A549 (cell line): ENCODE data around the gene HLA-DMA. TPM values are rescaled to one million over a fixed set of nuclear protein-coding genes. Genes with fewer than 3 reads are reported as not detected.
A peak's percentile ranks its signal among the peaks of the same experiment; 100 is the strongest.

ENCODE experiments used
- ATAC-seq, 2 experiments: fragments of 200-7000 bp in 1 of 2; fragments of >200 bp in 1 of 2; cut with Nextera tagmentation in 1 of 2; cut with Tn5 transposase in 1 of 2; 3 replicates each; pipeline versions ENCODE4 v1.8.0 to v1.9.1; 2018 to 2020; ENCODE audit warnings: mild to moderate bottlenecking in 1 of 2, moderate library complexity in 1 of 2
- CTCF ChIA-PET: fragments of 300-600 bp; sonication (Branson Sonifier 250); formaldehyde crosslinking; extraction: SDS; loops from one replicate; lab custom pipeline; 2021; ENCODE audit warnings: antibody characterized with exemption, inconsistent platforms; lab: Yijun Ruan, JAX
- POLR2A ChIA-PET: fragments of 350-600 bp; formaldehyde crosslinking; extraction: SDS; loops from one replicate; lab custom pipeline; 2021; ENCODE audit warnings: antibody characterized with exemption, inconsistent platforms; lab: Yijun Ruan, JAX
- DNase-seq, 2 experiments: peaks; one replicate each; pipeline versions ENCODE4 v3.0.0 to v3.0.0-alpha.2; 2011 to 2016; ENCODE audit warnings: low read depth in 1 of 2, low spot score in 1 of 2
- FAIRE-seq: peaks from 2 replicates; lab custom pipeline; 2011; peaks lifted over from hg19 to GRCh38; lab: Jason Lieb, UNC
- H3K27ac ChIP-seq, 2 experiments: fragments of >200 bp; sonication (Bioruptor Twin); formaldehyde crosslinking; 3 replicates each; pipeline ENCODE4 v1.5.1; 2016 to 2017
- H3K4me1 ChIP-seq: fragments of >200 bp; sonication (Bioruptor Twin); formaldehyde crosslinking; 3 replicates; pipeline ENCODE4 v1.6.1; 2016
- H3K4me2 ChIP-seq: fragments of >200 bp; sonication (Bioruptor Twin); formaldehyde crosslinking; 3 replicates; pipeline ENCODE4 v1.6.1; 2016
- H3K4me3 ChIP-seq: fragments of >200 bp; sonication (Bioruptor Twin); formaldehyde crosslinking; 3 replicates; pipeline ENCODE4 v1.5.1; 2016
- H3K9me3 ChIP-seq: fragments of >200 bp; sonication (Bioruptor Twin); formaldehyde crosslinking; 3 replicates; pipeline ENCODE4 v1.6.1; 2016
- BHLHE40 ChIP-seq: IDR thresholded peaks from 2 replicates; pipeline ENCODE4 v1.6.1; 2012; ENCODE audit warnings: low read depth, low read length, inconsistent platforms
- CBX2 ChIP-seq: fragments of 200-600 bp; sonication (generic); IDR thresholded peaks from 2 replicates; pipeline ENCODE4 v1.6.1; 2016; ENCODE audit warnings: low read depth, mild to moderate bottlenecking, borderline replicate concordance
- CHD2 ChIP-seq: fragments of 150-350 bp; IDR thresholded peaks from 2 replicates; pipeline ENCODE4 v1.6.1; 2014; ENCODE audit warnings: low read length; ENCODE audit not compliant: partially characterized antibody
- EHMT2 ChIP-seq: fragments of 200-600 bp; sonication (generic); IDR thresholded peaks from 2 replicates; pipeline ENCODE4 v1.6.1; 2016; ENCODE audit warnings: antibody characterized with exemption, low read depth, mild to moderate bottlenecking, moderate library complexity
- EP300 ChIP-seq, 2 experiments: fragments of >200 bp; sonication (Bioruptor Twin); formaldehyde crosslinking; IDR thresholded peaks; 2 replicates in 1 of 2; 3 replicates in 1 of 2; pipeline ENCODE4 v1.6.1; 2016 to 2017
- ESRRA ChIP-seq: fragments of 150-350 bp; IDR thresholded peaks from 2 replicates; pipeline ENCODE4 v1.6.1; 2014; ENCODE audit warnings: mild to moderate bottlenecking, low read length, borderline replicate concordance
- FOSL2 ChIP-seq, 2 experiments: fragments of 450-650 bp in 1 of 2; fragments of >200 bp in 1 of 2; sonication (Bioruptor Twin) in 1 of 2; formaldehyde crosslinking; IDR thresholded peaks; 2 replicates each; pipeline versions ENCODE4 v1.5.0 to v1.6.1; 2016 to 2020; ENCODE audit warnings: mild to moderate bottlenecking in 1 of 2, moderate library complexity in 1 of 2
- GATA3 ChIP-seq: IDR thresholded peaks from 2 replicates; pipeline ENCODE4 v1.6.1; 2012; ENCODE audit warnings: borderline replicate concordance
- HOXA7 ChIP-seq: fragments of 250-450 bp; sonication (Bioruptor Pico); IDR thresholded peaks from 2 replicates; pipeline ENCODE4 v1.5.0; 2020; ENCODE audit warnings: mild to moderate bottlenecking, moderate library complexity
- HOXB13 ChIP-seq: fragments of 250-450 bp; sonication (Bioruptor Pico); IDR thresholded peaks from 2 replicates; pipeline ENCODE4 v1.5.0; 2020; ENCODE audit warnings: low read depth, mild to moderate bottlenecking, moderate library complexity
- HOXB5 ChIP-seq: fragments of 250-450 bp; sonication (Bioruptor Pico); IDR thresholded peaks from 2 replicates; pipeline ENCODE4 v1.5.0; 2020; ENCODE audit warnings: mild to moderate bottlenecking, moderate library complexity
- JUNB ChIP-seq: fragments of >200 bp; sonication (Bioruptor Twin); formaldehyde crosslinking; IDR thresholded peaks from 2 replicates; pipeline ENCODE4 v1.6.1; 2016
- NPAS2 ChIP-seq: fragments of 250-450 bp; sonication (Bioruptor Pico); IDR thresholded peaks from 2 replicates; pipeline ENCODE4 v1.8.0; 2022; ENCODE audit warnings: mild to moderate bottlenecking, moderate library complexity, borderline replicate concordance
- NR3C1 ChIP-seq: fragments of >200 bp; sonication (Bioruptor Twin); formaldehyde crosslinking; IDR thresholded peaks from 3 replicates; pipeline ENCODE4 v1.6.1; 2017
- POLR2AphosphoS2 ChIP-seq: conservative IDR thresholded peaks from 2 replicates; pipeline ENCODE4 v1.6.1; 2012; ENCODE audit warnings: low read length, improper control_type of control experiment, inconsistent platforms
- RAD21 ChIP-seq, 2 experiments: fragments of >200 bp in 1 of 2; sonication (Bioruptor Twin) in 1 of 2; formaldehyde crosslinking in 1 of 2; IDR thresholded peaks in 1 of 2; conservative IDR thresholded peaks in 1 of 2; 2 replicates in 1 of 2; 3 replicates in 1 of 2; pipeline ENCODE4 v1.6.1; 2012 to 2018; ENCODE audit warnings: inconsistent platforms in 1 of 2
- RCOR1 ChIP-seq: fragments of 150-350 bp; IDR thresholded peaks from 2 replicates; pipeline ENCODE4 v1.6.1; 2014; ENCODE audit warnings: antibody characterized with exemption, low read length, low read depth
- SMC3 ChIP-seq: fragments of >200 bp; sonication (Bioruptor Twin); formaldehyde crosslinking; IDR thresholded peaks from 3 replicates; pipeline ENCODE4 v1.6.1; 2018; ENCODE audit warnings: inconsistent platforms
- ZFP36 ChIP-seq: fragments of 450-650 bp; IDR thresholded peaks from 2 replicates; pipeline ENCODE4 v1.6.1; 2014; ENCODE audit warnings: borderline replicate concordance; ENCODE audit not compliant: partially characterized antibody
- WGBS: methylation state at CpG from one replicate; pipeline ENCODE4 v1.1.6; 2017; ENCODE audit errors: missing lambda C conversion rate; 5-methylcytosine and 5-hydroxymethylcytosine counted together
- polyA plus RNA-seq, 4 experiments: library from polyadenylated mRNA; depleted of rRNA in 3 of 4; stranded (reverse); fragments of >200 nt; fragmentation: RNase III in 1 of 4; extraction: RNeasy Plus Mini Kit Qiagen cat#74134 plus additional on column Dnase treatment in 1 of 4; gene quantifications; 2 replicates in 3 of 4; 3 replicates in 1 of 4; pipeline ENCODE4 v1.2.3, GENCODE V29; 2011 to 2017
- TF ChIP-seq, protein P1 (sequence below): fragments of 200-600 bp; sonication (generic); IDR thresholded peaks from 2 replicates; pipeline ENCODE4 v1.6.1; 2016; ENCODE audit warnings: antibody characterized with exemption, mild to moderate bottlenecking, moderate library complexity
- TF ChIP-seq, protein P2 (sequence below): fragments of 250-450 bp; sonication (Bioruptor Pico); IDR thresholded peaks from 2 replicates; pipeline ENCODE4 v1.5.0; 2021; ENCODE audit warnings: mild to moderate bottlenecking, moderate library complexity, borderline replicate concordance
- TF ChIP-seq, protein P3 (sequence below): IDR thresholded peaks from 2 replicates; pipeline ENCODE4 v1.6.1; 2012; ENCODE audit warnings: low read depth, borderline replicate concordance
- TF ChIP-seq, protein P4 (sequence below): fragments of >200 bp; sonication (Bioruptor Twin); formaldehyde crosslinking; IDR thresholded peaks from 3 replicates; pipeline ENCODE4 v1.5.1; 2016

Gene HLA-DMA
- polyA plus RNA-seq, 2 of the 4 experiments (the other 2 are of a cell fraction): 2.5 to 5.6 TPM

DNA sequence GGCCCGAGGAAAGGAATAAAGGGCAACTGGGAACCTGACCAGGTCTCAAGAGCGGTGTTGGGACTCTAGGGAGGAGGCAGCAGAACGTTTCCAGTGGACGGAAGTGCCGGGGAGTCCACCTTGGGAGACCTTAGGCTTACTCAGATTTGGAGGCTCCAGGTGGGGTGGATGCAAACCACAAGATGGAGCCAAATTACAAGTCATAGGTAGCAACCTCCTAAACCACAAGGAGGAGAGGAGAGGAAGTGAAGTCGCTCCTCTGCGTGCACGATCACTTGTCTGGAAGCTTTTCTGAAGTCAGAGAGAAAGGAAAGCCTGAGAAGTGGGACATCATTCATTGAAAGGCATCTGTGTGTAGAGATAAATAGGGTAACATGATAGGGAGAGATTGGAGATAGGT, 47.2 kb upstream of the HLA-DMA start:
- ChIA-PET POLR2A (no interaction called here), CTCF (interaction anchor here (0.6 to 2.3 kb wide), 9 partner anchors 12 to 530 kb away, joined by 3 to 12 read pairs (median 5); no protein-coding TSS in a partner anchor)
- Histone ChIP-seq H3K27ac (no peak overlapping the region), H3K4me2 (no peak overlapping the region), H3K4me3 (no peak overlapping the region), H3K4me1 (no peaks in the 10 kb centered on the region), H3K9me3 (no peaks in the 10 kb centered on the region)
- 23% methylated on average over 8 of the region's 8 CpGs for WGBS
- DNase-seq: peak in 1 of 2 experiments; percentile 46
- no peak for TF ChIP-seq RCOR1
- TF ChIP-seq NR3C1: no peak
- TF ChIP-seq, protein P1, sequence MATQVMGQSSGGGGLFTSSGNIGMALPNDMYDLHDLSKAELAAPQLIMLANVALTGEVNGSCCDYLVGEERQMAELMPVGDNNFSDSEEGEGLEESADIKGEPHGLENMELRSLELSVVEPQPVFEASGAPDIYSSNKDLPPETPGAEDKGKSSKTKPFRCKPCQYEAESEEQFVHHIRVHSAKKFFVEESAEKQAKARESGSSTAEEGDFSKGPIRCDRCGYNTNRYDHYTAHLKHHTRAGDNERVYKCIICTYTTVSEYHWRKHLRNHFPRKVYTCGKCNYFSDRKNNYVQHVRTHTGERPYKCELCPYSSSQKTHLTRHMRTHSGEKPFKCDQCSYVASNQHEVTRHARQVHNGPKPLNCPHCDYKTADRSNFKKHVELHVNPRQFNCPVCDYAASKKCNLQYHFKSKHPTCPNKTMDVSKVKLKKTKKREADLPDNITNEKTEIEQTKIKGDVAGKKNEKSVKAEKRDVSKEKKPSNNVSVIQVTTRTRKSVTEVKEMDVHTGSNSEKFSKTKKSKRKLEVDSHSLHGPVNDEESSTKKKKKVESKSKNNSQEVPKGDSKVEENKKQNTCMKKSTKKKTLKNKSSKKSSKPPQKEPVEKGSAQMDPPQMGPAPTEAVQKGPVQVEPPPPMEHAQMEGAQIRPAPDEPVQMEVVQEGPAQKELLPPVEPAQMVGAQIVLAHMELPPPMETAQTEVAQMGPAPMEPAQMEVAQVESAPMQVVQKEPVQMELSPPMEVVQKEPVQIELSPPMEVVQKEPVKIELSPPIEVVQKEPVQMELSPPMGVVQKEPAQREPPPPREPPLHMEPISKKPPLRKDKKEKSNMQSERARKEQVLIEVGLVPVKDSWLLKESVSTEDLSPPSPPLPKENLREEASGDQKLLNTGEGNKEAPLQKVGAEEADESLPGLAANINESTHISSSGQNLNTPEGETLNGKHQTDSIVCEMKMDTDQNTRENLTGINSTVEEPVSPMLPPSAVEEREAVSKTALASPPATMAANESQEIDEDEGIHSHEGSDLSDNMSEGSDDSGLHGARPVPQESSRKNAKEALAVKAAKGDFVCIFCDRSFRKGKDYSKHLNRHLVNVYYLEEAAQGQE: no peak
- TF ChIP-seq EP300 (IDR thresholded peaks at IDR 0.05): no peak
- no peak for TF ChIP-seq HOXA7
- TF ChIP-seq ZFP36: no peak
- no peak for TF ChIP-seq BHLHE40
- no peak for TF ChIP-seq POLR2AphosphoS2
- TF ChIP-seq RAD21 (conservative IDR thresholded peaks at IDR 0.05 in 1 of 2, IDR thresholded peaks at IDR 0.05 in 1 of 2): peak; percentile 30 to 36; a peak in 3 of 5 replicates
- no peak for TF ChIP-seq NPAS2 (CRISPR knock-in tag)
- TF ChIP-seq, protein P2, sequence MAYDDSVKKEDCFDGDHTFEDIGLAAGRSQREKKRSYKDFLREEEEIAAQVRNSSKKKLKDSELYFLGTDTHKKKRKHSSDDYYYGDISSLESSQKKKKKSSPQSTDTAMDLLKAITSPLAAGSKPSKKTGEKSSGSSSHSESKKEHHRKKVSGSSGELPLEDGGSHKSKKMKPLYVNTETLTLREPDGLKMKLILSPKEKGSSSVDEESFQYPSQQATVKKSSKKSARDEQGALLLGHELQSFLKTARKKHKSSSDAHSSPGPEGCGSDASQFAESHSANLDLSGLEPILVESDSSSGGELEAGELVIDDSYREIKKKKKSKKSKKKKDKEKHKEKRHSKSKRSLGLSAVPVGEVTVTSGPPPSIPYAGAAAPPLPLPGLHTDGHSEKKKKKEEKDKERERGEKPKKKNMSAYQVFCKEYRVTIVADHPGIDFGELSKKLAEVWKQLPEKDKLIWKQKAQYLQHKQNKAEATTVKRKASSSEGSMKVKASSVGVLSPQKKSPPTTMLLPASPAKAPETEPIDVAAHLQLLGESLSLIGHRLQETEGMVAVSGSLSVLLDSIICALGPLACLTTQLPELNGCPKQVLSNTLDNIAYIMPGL (CRISPR knock-in tag): no peak
- TF ChIP-seq, protein P3, sequence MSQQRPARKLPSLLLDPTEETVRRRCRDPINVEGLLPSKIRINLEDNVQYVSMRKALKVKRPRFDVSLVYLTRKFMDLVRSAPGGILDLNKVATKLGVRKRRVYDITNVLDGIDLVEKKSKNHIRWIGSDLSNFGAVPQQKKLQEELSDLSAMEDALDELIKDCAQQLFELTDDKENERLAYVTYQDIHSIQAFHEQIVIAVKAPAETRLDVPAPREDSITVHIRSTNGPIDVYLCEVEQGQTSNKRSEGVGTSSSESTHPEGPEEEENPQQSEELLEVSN: no peak
- TF ChIP-seq CHD2: no peak
- TF ChIP-seq, protein P4, sequence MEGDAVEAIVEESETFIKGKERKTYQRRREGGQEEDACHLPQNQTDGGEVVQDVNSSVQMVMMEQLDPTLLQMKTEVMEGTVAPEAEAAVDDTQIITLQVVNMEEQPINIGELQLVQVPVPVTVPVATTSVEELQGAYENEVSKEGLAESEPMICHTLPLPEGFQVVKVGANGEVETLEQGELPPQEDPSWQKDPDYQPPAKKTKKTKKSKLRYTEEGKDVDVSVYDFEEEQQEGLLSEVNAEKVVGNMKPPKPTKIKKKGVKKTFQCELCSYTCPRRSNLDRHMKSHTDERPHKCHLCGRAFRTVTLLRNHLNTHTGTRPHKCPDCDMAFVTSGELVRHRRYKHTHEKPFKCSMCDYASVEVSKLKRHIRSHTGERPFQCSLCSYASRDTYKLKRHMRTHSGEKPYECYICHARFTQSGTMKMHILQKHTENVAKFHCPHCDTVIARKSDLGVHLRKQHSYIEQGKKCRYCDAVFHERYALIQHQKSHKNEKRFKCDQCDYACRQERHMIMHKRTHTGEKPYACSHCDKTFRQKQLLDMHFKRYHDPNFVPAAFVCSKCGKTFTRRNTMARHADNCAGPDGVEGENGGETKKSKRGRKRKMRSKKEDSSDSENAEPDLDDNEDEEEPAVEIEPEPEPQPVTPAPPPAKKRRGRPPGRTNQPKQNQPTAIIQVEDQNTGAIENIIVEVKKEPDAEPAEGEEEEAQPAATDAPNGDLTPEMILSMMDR: peak; percentile 12; the same call in 1 of the 3 replicates
- TF ChIP-seq HOXB5 (CRISPR knock-in tag): no peak
- no peak for TF ChIP-seq CBX2
- TF ChIP-seq GATA3: no peak
- 0 out of 3 replicates have a peak, but pooled peaks have one; percentile 15 for TF ChIP-seq SMC3
- no peak for TF ChIP-seq ESRRA
- TF ChIP-seq FOSL2 (IDR thresholded peaks at IDR 0.05): no peak
- TF ChIP-seq FOSL2 (CRISPR knock-in tag; IDR thresholded peaks at IDR 0.05): no peak
- no peak for TF ChIP-seq EHMT2
- no peak for TF ChIP-seq JUNB
- TF ChIP-seq HOXB13 (CRISPR knock-in tag): no peak
- FAIRE-seq: no peak
- ATAC-seq: peak; percentile 71 to 72; a peak in 4 of 6 replicates
